HS-27A (cell line): ENCODE data around the gene FAM120B.

Experiments
- DNase-seq: peaks from one replicate; pipeline ENCODE4 v3.0.0-alpha.2; 2012; ENCODE audit warnings: low read depth, missing footprints

The FAM120B gene

DNA sequence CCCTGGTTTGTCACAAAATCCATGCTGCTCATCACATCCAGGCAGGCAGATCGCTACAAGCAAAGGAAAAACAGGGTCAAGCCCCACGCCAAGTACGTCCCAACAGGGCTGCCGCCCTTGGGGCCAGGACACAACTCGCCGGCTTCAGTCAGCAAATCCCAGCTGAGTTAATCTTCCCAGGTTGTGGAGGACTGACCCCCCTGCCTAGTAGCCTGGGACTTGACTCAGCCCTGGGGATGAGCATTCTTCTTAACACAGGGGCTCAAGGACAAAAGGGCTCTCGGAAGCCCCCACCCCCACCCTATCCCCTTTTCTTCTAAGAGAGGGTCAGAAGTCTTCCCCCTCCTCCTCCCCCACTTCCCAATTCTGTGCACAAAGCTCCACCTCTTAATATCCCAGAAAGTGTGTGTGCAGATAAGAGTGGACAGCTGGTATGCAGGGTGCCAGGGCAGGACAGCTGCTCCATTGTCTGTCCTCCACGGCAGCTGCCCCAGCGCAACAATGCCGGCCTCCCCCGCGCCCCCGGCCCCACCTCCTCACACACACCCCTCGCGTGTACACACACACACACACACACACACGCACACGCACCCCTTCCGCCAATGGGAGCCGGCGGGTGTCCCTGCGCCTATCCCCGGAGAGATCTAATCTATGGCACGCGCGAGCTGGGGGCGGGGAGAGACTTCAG lies 20.2 kb upstream of the FAM120B start:
- DNase-seq: no peak

DNA sequence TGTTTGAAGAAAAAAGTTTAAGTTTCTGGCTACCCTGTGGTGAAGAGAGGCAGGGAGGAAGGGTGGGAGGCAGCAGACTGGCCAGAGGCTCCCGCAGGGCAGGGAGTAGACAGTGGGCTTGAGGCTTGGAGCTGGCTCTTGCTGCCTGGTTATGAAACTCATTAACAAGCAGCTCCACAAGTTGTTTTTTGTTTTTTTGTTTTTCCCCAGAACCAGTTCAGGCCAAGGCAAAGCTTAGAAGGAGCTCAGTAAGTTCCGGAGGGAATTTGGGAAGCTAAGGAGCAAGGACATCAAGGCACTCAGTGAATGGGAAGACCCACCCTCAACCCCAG lies 19.7 kb upstream of the FAM120B start:
- no peak for DNase-seq

DNA sequence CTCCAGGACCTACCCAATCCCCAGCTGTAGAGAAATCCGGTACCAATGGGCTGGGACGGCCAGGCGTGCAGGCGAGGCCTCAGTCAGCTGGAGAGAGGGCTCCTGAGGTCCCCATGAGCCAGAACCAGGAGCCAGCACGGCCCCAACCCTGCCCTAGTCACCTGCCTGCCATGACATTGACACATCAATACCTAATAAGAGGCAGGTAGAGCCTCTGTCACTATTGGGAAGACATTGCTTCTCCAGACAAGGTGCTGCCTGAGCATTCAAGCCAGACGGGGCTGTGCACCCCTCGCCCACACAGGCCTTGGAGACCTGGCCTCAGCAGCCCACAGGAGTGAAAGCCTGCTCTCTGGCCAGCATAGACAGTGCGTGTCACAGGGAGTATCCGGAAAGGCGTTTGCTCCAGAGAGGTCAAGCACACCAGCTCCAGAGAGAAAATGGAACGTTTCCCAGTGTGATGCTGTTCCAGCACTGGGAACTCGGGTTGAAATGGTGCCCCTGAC lies 19.1 kb upstream of the FAM120B start:
- DNase-seq: no peak

DNA sequence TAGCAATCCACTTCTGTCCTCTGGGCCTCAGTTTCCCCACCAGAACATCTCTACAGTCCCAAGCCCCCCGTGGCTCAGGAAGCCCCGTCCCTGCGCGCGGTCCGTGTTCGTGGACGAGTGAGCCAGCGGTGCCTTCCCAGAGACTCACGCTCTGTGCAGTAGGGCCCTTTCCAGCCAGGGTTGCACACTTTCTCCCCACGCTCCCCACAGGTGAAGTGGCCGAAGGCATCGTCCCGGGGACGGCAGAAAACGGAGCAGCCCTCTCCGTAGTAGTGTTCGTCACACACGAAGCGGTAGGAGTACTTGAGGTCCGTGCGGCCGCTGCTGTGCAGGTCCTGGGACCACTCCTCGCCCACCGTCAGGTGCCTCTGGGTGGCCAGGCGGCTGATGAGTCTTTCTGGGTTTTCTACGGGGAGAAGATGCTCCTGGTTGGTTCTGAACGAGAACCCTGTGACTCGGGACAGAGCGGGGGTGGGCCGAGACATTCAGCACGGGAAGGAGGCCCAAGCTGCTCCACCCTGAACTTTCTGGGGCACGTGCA lies 18.4 kb upstream of the FAM120B start:
- no peak for DNase-seq

DNA sequence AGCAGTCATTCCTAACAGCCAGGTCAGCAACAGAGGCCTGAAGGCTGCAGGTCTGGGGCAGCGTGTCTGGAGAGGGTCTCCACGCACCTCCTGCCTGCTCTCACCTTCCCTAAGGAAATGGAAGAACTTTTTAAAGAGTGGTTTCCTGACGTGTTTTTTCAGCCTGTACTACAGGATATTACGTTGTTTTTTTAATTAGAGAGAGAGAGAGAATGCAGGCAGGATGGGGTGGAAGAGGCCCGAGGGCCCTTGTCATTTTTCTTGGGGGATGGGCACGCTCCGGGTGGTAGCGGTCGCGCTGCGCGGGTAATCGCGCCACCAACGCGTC lies 17.7 kb upstream of the FAM120B start:
- DNase-seq: no peak

DNA sequence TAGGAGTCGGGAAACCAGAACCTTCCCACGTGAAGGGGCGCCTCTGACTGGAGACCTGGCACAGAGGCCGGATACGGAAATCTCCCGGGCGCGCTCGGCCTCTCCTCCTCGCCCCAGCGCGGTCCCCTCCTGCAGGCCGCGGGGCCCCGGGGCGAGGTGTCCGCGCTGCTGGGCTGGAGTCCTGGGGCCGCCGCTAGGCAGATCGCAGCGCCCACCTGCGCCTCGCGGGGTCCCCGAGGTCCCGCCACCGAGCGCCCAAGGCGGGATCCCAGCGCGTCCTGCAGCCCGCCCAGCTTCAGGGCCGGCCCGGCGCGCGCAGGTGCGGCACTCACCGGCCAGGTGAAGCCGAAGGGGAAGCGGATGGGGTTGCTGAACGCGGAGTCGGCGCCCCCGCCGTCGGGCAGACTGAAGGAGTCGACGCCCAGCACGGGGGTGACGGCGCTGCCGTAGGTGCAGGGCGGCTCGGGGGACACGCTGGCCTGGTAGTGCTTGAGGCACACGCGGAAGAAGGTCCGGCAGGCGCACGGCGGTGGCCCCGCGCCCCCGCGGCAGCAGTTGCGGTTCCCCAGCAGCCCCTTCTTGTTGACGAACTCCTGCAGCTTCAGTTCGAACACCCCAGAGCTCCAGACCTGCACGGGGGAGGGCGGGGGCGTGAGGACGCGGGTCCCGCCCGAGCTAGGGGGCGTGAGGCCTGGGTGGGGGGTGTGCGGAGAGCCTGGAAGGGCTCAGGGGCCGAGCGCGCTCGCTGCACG lies 17.2 kb upstream of the FAM120B start:
- DNase-seq: no peak

DNA sequence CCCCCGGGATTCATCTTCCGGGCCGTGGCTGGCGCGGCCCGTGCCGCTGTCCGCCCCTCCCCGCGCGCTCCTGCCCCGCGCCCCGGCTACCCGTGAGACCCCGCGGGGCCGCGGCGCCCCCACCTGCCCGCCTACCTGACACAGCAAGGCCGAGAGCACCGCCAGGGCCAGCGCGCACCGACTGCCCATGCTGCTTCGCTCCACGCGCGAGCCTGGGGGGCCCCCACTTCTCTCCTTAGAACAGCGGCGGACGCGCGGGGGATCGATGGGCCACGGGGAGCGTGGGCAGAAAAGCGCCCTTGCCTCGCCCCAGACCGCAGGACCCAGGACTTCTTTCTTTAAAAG lies 16.6 kb upstream of the FAM120B start:
- DNase-seq: no peak

DNA sequence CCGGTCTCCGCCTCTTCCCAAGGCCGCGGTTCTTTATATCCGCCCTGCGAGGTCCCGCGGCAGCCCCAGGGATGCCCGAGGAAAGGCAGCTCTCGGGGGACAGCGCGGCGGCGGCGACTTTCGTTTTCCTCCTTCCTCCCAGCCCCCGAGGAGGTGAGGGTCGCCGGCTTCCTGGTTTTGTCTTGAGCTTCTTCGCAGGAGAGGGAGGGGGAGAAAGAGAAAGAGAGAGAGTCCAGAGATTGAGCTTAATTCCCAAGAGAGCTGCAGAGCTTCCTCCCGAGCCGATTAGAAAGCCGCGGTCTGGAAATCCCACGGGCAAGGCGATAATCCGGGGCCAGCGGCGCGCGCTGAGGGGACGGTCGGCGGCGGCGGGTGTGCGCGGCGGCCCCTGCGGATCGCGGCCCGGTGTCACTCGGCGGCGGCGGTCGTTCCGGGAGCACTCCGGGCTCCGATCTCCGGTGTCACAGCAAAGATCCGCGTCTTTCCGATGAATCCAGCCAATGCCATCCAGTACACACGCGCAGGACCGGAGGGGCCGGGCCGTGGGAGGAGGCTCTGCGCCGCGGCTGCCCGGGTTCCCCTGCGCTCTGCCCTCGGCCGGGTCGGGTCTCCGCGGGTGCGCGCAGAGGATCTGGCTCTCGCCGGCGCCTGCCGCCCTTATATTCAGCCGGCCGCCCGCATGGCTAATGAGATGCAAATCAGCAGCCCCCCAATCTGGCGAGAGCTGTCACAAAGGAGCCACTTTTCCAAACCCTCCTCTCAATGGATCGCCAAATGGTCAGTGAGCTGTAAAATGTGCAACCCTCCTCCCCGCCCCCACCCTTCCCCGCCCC lies 16.0 kb upstream of the FAM120B start, which contains the start of gene DLL1:
DLL1 (minus strand) TSS at position 783 of the 833 bp plus-strand sequence. CDS start 939 bp downstream, outside the sequence.
- no peak for DNase-seq

DNA sequence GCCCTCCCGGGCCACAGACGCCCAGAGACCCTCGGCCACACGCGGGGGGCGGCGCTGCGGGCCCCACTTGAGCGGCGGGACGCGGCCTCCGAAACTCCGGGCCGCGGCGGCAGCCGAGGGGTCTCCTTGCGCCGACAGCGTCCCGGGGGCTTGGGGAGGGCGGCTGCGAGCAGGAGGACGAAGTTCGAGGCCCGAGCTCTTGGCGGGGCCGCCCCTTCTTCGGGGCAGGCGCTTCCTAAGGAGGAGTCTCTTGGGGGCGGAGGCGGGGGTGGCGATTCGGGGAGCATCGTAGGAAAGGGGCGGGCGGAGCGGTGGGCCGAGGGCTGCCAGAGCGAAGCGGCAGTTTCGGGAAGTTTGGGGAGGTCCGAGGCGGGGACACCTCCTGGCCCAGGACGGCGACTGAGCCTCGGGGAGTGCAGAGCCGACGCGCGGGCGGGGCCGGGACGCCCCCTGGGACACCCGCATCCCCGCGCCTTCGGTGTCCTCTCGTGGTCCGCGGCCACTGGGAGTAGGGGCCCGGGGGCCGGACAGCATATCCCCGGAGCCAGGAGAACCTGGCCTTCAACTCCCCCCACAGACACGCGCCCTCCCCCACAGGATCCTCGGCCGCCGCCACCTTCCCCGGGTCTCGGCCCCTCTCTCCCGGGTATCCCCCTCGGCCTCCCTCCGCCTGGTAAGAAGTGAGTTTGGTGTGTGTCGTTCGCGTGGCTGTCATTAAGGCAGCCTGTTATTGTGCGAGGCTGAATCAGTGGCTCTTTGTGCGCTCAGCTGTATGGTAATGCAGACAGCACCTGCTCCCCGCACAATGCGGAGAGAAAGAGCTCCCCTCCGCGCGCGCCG lies 15.1 kb upstream of the FAM120B start:
- DNase-seq: no peak

DNA sequence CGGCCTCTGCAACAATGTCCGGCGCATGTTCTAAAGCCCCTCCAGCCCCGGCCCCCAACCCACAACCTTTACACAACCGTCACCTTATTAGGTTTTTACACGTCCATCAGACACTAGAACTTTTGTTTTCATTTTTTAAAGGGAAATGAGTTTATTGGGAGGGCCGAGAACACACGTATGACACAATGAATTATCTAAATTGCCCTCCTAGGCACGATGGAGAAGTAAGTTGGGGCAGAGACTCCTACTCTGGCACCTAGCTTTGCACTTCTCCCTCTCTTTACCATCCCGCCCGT lies 14.5 kb upstream of the FAM120B start:
- DNase-seq: no peak

DNA sequence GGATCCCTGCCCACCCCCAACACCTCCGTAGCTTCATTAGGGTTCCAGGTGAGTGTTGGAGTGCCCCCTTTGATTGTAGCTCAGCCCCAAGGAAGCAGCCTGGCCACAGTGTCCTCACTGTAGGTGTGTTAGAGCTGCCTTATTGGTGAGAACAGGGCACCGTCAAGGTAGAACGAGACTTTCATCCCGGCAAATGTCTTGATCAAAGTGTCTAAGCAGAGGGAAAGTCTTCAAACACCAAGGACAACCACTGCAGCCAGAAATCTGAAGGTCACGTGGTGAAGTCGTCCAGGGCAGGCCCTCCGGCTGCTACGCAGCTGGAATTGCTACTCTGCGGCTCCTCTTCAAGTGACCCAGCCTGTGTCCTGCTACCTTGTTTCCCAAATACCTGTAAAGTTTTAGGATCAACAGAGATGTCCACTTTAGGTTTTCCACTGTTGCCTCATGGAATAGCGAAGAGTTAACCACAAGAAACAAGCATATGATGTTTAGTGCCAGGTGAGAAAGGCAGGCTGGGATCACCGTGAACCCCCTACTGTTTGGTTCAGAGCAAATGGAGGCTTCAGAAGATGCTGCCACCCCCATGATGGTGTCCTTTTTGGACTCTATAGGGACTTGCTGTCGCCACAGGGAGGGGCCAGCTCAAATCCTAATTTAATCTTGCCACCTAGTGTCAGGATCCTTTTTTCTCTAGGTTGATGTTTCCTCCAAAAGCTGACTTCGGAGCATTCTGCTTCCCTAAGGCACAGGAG lies 14.0 kb upstream of the FAM120B start:
- DNase-seq: no peak

DNA sequence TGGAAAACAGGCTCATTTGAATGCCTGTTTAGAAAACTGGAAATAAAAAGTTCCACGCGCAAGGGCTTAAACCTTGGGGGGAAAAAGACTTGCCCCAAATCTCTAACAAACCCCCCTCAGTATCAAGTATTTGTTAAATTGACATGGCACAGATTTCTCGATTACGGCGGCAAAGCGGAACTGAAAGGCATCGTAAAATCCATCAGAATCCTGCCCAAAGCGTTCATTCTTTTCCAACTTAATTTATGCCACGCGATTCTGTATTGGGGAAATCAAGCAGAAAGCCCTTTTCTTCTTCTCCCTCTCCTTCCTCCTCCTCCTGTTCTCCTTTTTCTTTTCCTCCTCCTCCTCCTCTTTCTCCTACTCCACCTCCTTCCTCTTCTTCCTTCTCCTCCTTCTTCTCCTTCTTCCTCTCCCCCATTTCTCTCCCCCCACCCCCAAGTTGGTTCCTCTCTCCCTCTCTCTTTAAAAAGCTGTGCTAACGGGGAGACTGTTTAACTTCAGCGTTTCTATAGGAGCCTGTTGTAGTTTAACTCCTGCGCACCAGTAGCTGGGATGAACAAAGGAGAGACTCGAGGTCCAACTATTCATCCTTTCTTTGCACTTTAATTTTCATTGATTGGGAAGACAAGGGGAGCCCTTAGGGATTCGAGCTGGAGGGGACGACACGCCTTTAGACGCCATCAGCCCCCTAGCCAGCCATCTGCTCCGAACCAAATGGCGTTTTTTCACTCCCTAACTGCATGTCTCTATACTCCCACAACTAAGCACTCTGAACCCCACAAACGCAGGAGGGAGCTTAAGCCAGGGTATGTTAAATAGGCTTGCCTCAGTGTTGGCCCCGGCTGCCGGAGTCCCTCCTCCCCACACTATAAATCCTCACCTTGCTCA lies 13.0 kb upstream of the FAM120B start:
- no peak for DNase-seq

DNA sequence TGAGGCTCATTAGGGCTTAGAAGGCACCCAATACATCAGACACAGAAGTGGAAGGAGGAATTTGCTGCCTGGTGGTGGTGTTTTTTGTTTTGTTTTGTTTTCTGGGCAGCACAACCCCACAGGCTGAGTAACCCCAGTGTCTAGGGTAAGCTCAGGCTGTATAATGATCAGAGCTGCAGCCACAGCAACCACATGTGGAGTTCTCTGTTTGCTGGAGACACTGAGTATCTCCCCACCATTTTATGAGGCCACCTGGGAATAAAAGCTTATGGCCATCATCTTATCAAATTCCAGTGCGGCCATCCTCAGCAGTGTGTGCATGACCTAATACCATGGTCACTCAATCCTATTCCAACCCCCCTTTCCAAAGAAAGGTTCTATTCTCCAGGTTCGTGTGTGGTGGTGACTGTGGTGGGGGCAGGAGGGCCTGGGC lies 12.2 kb upstream of the FAM120B start:
- DNase-seq: no peak

DNA sequence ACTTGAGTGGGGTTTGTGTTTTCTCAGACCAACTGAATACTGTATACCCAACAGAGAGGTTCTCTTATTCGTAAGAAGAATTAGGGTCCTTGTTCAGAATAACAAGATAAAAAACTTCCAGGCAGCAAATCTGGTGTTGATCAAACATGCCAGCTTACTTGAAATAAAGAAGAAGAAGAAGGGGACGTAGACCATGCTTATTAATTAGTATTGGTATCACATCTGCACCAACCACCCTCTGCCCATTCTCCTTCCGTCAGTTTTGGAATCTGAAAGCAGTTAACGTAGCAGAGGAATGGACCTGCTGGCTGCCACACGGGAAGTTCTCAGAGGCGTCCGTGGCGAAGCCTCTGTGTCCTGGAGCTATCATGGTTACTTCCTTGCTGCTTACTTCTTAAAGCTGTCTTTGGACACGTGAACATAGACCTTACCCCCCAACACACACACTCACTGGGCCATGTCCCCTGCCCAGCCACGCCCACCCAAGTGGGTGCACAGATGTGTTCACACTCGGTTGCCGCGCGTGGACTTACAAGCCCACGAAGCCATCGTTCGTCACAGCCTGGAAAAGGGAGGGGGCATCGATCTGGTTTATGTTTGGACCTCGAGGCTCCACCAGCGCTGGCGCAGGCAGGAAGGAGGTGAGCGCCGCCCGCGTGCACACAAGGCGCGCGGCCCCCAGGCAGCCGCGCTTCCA lies 11.6 kb upstream of the FAM120B start:
- no peak for DNase-seq

DNA sequence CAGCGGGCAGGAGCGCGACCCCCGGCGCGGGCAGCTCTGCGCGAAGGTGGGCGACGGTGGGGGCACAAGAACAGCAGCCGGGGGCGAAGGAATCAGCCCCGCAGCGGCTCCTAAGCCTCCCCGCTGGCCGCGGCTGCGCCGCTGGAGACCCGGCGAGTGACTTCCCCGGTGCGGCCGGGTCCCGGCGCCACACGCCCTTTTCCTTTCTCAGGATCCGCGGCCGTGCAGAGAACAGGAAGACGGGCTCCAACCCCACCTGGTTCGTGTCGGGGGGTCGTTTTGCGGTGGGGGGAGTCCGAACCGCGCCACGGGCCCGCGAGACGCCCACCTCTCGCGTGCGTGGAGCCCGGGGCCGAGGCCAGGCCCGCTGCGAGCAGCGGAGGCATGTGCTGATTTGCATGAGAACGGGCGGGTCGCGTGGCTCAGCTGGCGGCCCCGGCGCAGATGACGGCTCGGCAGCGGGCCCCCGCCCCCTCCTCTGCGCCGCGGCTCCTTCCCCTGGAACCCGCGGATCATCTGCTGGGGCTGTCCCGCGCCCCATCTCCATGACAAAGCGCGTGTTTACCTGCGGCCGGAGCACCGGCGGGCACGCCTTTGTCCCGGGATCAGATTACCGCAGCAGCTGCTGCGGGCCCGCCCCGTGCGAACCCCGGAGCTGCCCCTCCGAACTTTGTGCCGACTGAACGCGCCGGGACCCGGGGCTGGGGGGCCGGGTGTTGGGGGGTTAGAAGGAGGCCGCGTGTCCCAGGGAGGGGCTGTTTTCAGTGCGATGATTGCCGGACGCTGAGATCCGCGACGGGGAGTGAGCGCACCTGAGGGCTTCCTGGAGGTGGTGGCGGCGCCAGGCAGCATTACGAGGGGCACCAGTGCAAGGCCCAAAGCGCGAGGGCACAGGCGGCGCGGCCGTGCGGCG lies 10.8 kb upstream of the FAM120B start:
- no peak for DNase-seq

DNA sequence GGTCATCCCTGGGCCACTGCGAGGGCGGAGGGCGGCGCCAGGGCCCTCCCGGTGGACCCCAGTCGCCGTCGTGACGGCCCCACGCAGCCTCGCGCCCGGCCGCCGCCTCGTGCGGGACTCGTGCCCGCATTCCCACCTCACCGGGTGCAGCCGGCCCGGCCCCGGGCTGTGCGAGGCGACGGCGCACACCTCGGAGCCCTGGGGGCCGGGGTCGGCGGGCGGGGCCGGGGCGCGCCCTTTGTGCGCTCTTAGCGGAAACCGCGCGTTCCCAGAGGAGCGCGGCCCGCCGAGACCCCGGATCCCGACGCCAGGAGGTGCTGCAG lies 10.2 kb upstream of the FAM120B start:
- no peak for DNase-seq

DNA sequence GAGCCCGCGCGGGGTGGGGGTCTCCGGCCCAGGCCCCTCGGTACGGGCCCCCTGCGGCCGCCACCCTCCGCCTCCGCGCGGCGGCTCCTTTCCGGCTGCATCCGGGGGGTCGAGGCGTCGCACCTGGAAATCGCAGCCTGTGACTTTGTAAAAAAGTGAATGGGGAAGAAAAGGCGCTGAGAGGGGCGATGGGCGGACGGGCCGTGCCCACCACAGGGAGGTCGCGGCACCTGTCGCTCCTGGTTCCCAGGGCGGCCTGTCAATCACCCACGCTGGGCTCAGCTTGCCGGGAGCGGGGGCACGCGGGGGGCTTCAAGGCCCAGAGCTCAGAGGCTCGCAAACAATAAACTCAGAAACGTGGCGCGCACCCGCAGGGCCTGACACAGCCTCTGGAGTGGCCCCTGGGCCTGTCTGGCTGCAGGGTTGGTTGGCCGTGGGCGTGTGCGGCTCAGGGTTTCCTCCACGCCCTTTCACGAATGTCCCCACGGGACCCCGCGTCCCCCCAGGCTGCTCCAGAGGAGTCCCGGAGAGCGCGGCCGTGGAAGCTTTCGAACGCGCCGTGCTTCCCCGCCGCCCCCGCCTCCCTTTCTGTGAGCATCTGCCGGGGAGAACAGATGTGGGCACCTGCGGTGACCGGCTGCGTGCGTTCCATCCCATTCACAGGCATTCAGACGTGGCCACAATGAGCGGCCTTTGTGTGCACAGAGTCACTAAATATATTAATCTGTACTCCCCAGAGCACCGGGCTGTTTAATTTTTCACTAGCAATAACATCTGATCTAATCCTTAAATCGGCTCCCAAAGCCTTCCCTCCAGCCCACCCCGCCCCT lies 9.6 kb upstream of the FAM120B start:
- DNase-seq: no peak
